Mesothelial cell of epicardium (in vitro differentiated cells): Measurements from ENCODE around the gene ARFGAP3. TPM values are rescaled to one million over a fixed set of nuclear protein-coding genes. Genes with fewer than 3 reads are reported as not detected.

ENCODE experiments used
- DNase-seq, 2 experiments: peaks; one replicate each; pipeline ENCODE4 v3.0.0; 2021; ENCODE audit warnings: low spot score in 2 of 2; ENCODE audit not compliant: unreplicated experiment in 2 of 2
- H3K27ac Mint-ChIP-seq: 2 replicates; pipeline ENCODE4 v1.8.0; 2021; ENCODE audit warnings: mixed read lengths
- H3K27me3 Mint-ChIP-seq: 2 replicates; pipeline ENCODE4 v1.8.0; 2021; ENCODE audit warnings: low read depth, mixed read lengths
- H3K36me3 Mint-ChIP-seq: 2 replicates; pipeline ENCODE4 v1.8.0; 2021; ENCODE audit warnings: mixed read lengths
- H3K4me1 Mint-ChIP-seq: 2 replicates; pipeline ENCODE4 v1.8.0; 2021; ENCODE audit warnings: mixed read lengths
- H3K4me3 Mint-ChIP-seq: 2 replicates; pipeline ENCODE4 v1.8.0; 2021; ENCODE audit warnings: mild to moderate bottlenecking, moderate library complexity, mixed read lengths
- H3K9me3 Mint-ChIP-seq: 2 replicates; pipeline ENCODE4 v1.8.0; 2021; ENCODE audit warnings: mixed read lengths
- CTCF ChIP-seq: fragments of 200-600 bp; sonication (generic); IDR thresholded peaks from one replicate; pipeline ENCODE4 v1.5.0; 2021; ENCODE audit warnings: antibody characterized with exemption; ENCODE audit not compliant: unreplicated experiment
- total RNA-seq: library from RNA; stranded (reverse); gene quantifications from 3 replicates; pipeline ENCODE4 v1.2.1, GENCODE V29; 2021

The ARFGAP3 gene
- 33.4 to 38.3 TPM (median 36.2 TPM) in 3 replicates for total RNA-seq

- Mint-ChIP-seq H3K27me3 (no peaks in the 10 kb centered on the region), H3K36me3 (no peaks in the 10 kb centered on the region), H3K27ac (peak within 1 kb of the TSS; percentile 96), H3K9me3 (peaks cover 2% of the 10 kb centered on the region), H3K4me3 (peak within 1 kb of the TSS; percentile 90), H3K4me1 (peaks cover 7% of the 10 kb centered on the region)
- no peak for TF ChIP-seq CTCF
- DNase-seq, result peak; percentile 94 to 98
Measured at GRCh38 chr22:42856865-42857704, at the start of gene ARFGAP3. TSS of gene ARFGAP3 (minus strand) at chr22:42857273. CDS start at chr22:42857182, 91 bp downstream.

- no peaks in the 10 kb centered on the region for H3K27me3 Mint-ChIP-seq
- no peaks in the 10 kb centered on the region for H3K9me3 Mint-ChIP-seq
- peaks cover 2% of the 10 kb centered on the region for H3K36me3 Mint-ChIP-seq
- TF ChIP-seq CTCF, result no peak
- H3K4me3 Mint-ChIP-seq, result no peak overlapping the region
- DNase-seq, result no peak
- no peaks in the 10 kb centered on the region for H3K4me1 Mint-ChIP-seq
- no peak overlapping the region for H3K27ac Mint-ChIP-seq
Measured at GRCh38 chr22:42905702-42906183, 48.7 kb upstream of the ARFGAP3 start.

GRCh38 chr22:42905217-42905616 lies 48.1 kb upstream of the ARFGAP3 start:
- H3K36me3 Mint-ChIP-seq, result peaks cover 2% of the 10 kb centered on the region
- H3K27ac Mint-ChIP-seq, result no peak overlapping the region
- no peak overlapping the region for H3K4me3 Mint-ChIP-seq
- no peak for TF ChIP-seq CTCF
- DNase-seq, result no peak
- H3K4me1 Mint-ChIP-seq, result no peaks in the 10 kb centered on the region
- H3K27me3 Mint-ChIP-seq, result no peaks in the 10 kb centered on the region
- H3K9me3 Mint-ChIP-seq, result no peaks in the 10 kb centered on the region

GRCh38 chr22:42904050-42904449 lies 47.0 kb upstream of the ARFGAP3 start:
- no peak overlapping the region for H3K4me3 Mint-ChIP-seq
- H3K27me3 Mint-ChIP-seq, result no peaks in the 10 kb centered on the region
- H3K9me3 Mint-ChIP-seq, result no peaks in the 10 kb centered on the region
- no peaks in the 10 kb centered on the region for H3K4me1 Mint-ChIP-seq
- peaks cover 2% of the 10 kb centered on the region for H3K36me3 Mint-ChIP-seq
- no peak for DNase-seq
- no peak for TF ChIP-seq CTCF
- no peak overlapping the region for H3K27ac Mint-ChIP-seq

- Mint-ChIP-seq H3K4me1 (no peaks in the 10 kb centered on the region), H3K4me3 (no peak overlapping the region), H3K36me3 (peaks cover 2% of the 10 kb centered on the region), H3K27me3 (no peaks in the 10 kb centered on the region), H3K27ac (peak overlapping the region; percentile 57), H3K9me3 (no peaks in the 10 kb centered on the region)
- peak in 1 of 2 experiments; percentile 46 for DNase-seq
- TF ChIP-seq CTCF, result no peak
Measured at GRCh38 chr22:42902875-42903510, 45.9 kb upstream of the ARFGAP3 start.
